HG03442 (cell line): Measurements from ENCODE around the gene ZNF536.
"Not testable (repeated sequence)": the region's sequence is repeated elsewhere in the genome, so short reads cannot be mapped to it uniquely, and the experiment has no call there.

Source experiments
- ATAC-seq: cut with Tn5 transposase; IDR thresholded peaks from one replicate; pipeline ENCODE4 v1.9.1; 2021; ENCODE audit warnings: mild to moderate bottlenecking, moderate library complexity; ENCODE audit not compliant: unreplicated experiment

Gene ZNF536

GRCh38 chr19:30408734-30409301, 36.6 kb downstream of the ZNF536 start:
- ATAC-seq, result no peak

GRCh38 chr19:30411714-30412113, 39.5 kb downstream of the ZNF536 start:
- ATAC-seq, result no peak

- no peak for ATAC-seq
These were observed 44.2 kb downstream of the ZNF536 start for GRCh38 chr19:30416375-30416774.

- not testable (repeated sequence) for ATAC-seq
These were observed 45.0 kb downstream of the ZNF536 start for GRCh38 chr19:30417166-30417565.

GRCh38 chr19:30419568-30420180, 47.5 kb downstream of the ZNF536 start:
- no peak for ATAC-seq

- ATAC-seq, result no peak
These were observed 48.1 kb downstream of the ZNF536 start for GRCh38 chr19:30420316-30420715.

- ATAC-seq, result no peak
These were observed 48.7 kb downstream of the ZNF536 start for GRCh38 chr19:30420881-30421280.

GRCh38 chr19:30421571-30421970, 49.4 kb downstream of the ZNF536 start:
- ATAC-seq, result no peak

GRCh38 chr19:30423481-30423880, 51.3 kb downstream of the ZNF536 start:
- no peak for ATAC-seq

GRCh38 chr19:30425885-30426838, 54.0 kb downstream of the ZNF536 start:
- no peak for ATAC-seq

- ATAC-seq, result no peak
These were observed 54.7 kb downstream of the ZNF536 start for GRCh38 chr19:30426864-30427263.

GRCh38 chr19:30428092-30428680, 56.0 kb downstream of the ZNF536 start:
- no peak for ATAC-seq

GRCh38 chr19:30428844-30429243, 56.7 kb downstream of the ZNF536 start:
- ATAC-seq, result no peak

GRCh38 chr19:30430206-30430734, 58.1 kb downstream of the ZNF536 start:
- no peak for ATAC-seq

GRCh38 chr19:30431591-30431990, 59.4 kb downstream of the ZNF536 start:
- no peak for ATAC-seq

GRCh38 chr19:30434797-30435594, 62.8 kb downstream of the ZNF536 start:
- ATAC-seq, result no peak

GRCh38 chr19:30437869-30438268, 65.7 kb downstream of the ZNF536 start:
- no peak for ATAC-seq

GRCh38 chr19:30439310-30439709, 67.1 kb downstream of the ZNF536 start:
- no peak for ATAC-seq

GRCh38 chr19:30441011-30441410, 68.8 kb downstream of the ZNF536 start:
- ATAC-seq, result no peak

- no peak for ATAC-seq
These were observed 70.5 kb downstream of the ZNF536 start for GRCh38 chr19:30442674-30443073.
